H1 (cell line): Measurements from ENCODE around the gene SLC12A5. TPM values are rescaled to one million over a fixed set of nuclear protein-coding genes. Genes with fewer than 3 reads are reported as not detected.

Experiments used
- CBX8 ChIP-seq: fragments of 300-800, 300-1000 bp; sonication (generic); IDR thresholded peaks from 2 replicates; pipeline ENCODE4 v1.7.1; 2016; ENCODE audit warnings: low read depth, low read length, borderline replicate concordance
- NANOG ChIP-seq: IDR thresholded peaks from 2 replicates; pipeline ENCODE4 v1.6.1; 2011; ENCODE audit warnings: low read length, low read depth, mild to moderate bottlenecking, inconsistent platforms; ENCODE audit not compliant: insufficient read depth, poor library complexity, severe bottlenecking
- PHF8 ChIP-seq: fragments of 200-600 bp; sonication (generic); conservative IDR thresholded peaks from 2 replicates; pipeline ENCODE4 v1.7.1; 2012; ENCODE audit warnings: low read depth, mild to moderate bottlenecking, inconsistent platforms, low read length, moderate library complexity
- POU5F1 ChIP-seq: IDR thresholded peaks from 2 replicates; pipeline ENCODE4 v1.6.1; 2011; ENCODE audit warnings: low read depth, mild to moderate bottlenecking, low read length, moderate library complexity
- SP1 ChIP-seq: IDR thresholded peaks from 2 replicates; pipeline ENCODE4 v1.6.1; 2011; ENCODE audit warnings: low read depth, low read length
- SUZ12 ChIP-seq: fragments of 200-600 bp; sonication (generic); IDR thresholded peaks from 2 replicates; pipeline ENCODE4 v1.6.1; 2012; ENCODE audit warnings: mild to moderate bottlenecking, inconsistent platforms, low read length, moderate library complexity, mixed read lengths
- polyA plus RNA-seq, 7 experiments: library from polyadenylated mRNA; depleted of rRNA in 3 of 7; stranded (reverse) in 5 of 7; unstranded in 2 of 7; fragments of >200 nt in 5 of 7; fragments of 200-250 nt in 2 of 7; gene quantifications; 1 replicate in 5 of 7; 2 replicates in 1 of 7; 4 replicates in 1 of 7; pipeline versions ENCODE4 v1.2.1 to v1.2.3, GENCODE V29; 2011 to 2013; ENCODE audit warnings: missing spikeins in 2 of 7, mixed read lengths in 2 of 7
- total RNA-seq: library from RNA; stranded (reverse); fragmentation: NEBNext Ultra II Directional; extraction: Animal tissue kit (Norgen Biotek cat#: 25700); gene quantifications from 2 replicates; pipeline ENCODE4 v1.2.1, GENCODE V29; 2021
- TF ChIP-seq, protein P1 (sequence below): IDR thresholded peaks from 2 replicates; pipeline ENCODE4 v1.6.1; 2012; ENCODE audit warnings: low read length, inconsistent platforms

SLC12A5 gene
- total and polyA plus RNA-seq, 2 of the 8 experiments (the other 6 are each of a cell fraction or from before 2014, with no cell fraction given) = 1.9 to 7.3 TPM

DNA sequence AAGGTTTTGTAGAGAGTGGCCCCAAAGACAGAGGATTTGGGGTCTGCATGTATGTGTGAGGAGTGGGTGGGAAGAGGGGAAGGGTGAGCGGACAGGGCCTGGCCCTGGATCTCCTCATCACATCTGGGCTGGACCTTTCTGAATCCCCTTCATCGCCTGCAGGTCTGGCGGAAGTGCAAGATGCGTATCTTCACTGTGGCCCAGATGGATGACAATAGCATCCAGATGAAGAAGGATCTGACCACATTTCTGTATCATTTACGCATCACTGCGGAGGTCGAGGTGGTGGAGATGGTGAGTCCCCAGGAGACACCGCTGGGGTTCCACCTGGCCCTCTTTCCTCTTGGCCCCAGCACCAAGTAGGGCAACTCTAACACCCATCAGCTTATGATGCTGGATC, 24.4 kb downstream of the SLC12A5 start (continued):
- TF ChIP-seq, protein P1, sequence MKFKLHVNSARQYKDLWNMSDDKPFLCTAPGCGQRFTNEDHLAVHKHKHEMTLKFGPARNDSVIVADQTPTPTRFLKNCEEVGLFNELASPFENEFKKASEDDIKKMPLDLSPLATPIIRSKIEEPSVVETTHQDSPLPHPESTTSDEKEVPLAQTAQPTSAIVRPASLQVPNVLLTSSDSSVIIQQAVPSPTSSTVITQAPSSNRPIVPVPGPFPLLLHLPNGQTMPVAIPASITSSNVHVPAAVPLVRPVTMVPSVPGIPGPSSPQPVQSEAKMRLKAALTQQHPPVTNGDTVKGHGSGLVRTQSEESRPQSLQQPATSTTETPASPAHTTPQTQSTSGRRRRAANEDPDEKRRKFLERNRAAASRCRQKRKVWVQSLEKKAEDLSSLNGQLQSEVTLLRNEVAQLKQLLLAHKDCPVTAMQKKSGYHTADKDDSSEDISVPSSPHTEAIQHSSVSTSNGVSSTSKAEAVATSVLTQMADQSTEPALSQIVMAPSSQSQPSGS = no peak
- TF ChIP-seq POU5F1 = no peak
- no peak for TF ChIP-seq PHF8
- no peak for TF ChIP-seq SUZ12
- no peak for TF ChIP-seq CBX8
- TF ChIP-seq SP1 = no peak
- TF ChIP-seq NANOG = no peak
